ENCODE data around the gene PBX3. TPM values are rescaled to one million over a fixed set of nuclear protein-coding genes. Genes with fewer than 3 reads are reported as not detected.

PBX3 gene
- total and polyA plus RNA-seq, 9 of the 15 experiments (the other 6 are each of a cell fraction or from before 2014, with no cell fraction given) = 0.14 to 5.8 (median 0.92) TPM

DNA sequence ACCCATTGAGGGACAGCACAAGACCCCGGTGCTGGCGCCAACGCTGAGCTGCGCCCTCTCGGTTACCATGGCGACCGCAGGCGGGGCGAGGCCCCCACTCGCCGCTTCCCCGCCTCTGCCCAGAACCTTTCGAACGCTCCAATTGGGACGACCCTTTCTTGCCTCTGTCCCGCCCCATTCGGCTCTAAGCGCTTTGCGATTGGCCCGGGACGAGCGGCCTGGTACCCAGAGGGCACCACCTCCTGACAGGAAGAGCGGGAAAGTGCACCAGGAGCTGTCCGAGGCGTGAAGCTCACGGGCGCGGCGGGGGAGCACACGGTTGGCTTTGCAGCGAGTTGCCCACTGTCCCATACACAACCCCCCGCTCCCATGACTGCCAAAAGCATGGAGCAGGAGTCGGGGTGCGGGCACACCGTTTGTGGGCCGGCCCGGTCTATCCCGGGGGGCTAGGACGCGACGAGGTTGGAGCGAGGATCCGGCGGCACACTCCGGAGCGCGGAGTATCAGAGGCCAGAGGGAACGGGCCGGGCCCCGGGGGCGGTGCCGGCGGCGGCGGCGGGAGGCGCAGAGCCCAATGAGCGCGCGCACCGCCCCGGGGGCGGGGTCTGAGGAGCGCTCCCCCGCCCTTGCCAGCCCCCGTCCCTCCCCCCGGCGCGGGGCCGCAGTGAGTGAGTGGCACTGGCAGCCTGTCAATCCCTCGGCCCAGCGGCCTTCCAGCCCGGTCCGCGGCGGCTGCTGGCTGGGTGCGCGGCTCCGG, 978 bp upstream of the PBX3 start (continued):
- TF ChIP-seq, protein P1, sequence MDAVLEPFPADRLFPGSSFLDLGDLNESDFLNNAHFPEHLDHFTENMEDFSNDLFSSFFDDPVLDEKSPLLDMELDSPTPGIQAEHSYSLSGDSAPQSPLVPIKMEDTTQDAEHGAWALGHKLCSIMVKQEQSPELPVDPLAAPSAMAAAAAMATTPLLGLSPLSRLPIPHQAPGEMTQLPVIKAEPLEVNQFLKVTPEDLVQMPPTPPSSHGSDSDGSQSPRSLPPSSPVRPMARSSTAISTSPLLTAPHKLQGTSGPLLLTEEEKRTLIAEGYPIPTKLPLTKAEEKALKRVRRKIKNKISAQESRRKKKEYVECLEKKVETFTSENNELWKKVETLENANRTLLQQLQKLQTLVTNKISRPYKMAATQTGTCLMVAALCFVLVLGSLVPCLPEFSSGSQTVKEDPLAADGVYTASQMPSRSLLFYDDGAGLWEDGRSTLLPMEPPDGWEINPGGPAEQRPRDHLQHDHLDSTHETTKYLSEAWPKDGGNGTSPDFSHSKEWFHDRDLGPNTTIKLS (IDR thresholded peaks at IDR 0.05; ENCODE audit: borderline replicate concordance, low read depth) = peak; percentile 53; the same call in 1 of the 2 replicates
- TF ChIP-seq POLR2B (IDR thresholded peaks at IDR 0.05; ENCODE audit: low read depth, partially characterized antibody) (no peak), COPS2 (conservative IDR thresholded peaks at IDR 0.05) (no peak), HMG20B (CRISPR knock-in tag; IDR thresholded peaks at IDR 0.05) (no peak), NUFIP1 (IDR thresholded peaks at IDR 0.05; ENCODE audit: partially characterized antibody) (no peak), MCM7 (IDR thresholded peaks at IDR 0.05) (no peak), FOXA1 (IDR thresholded peaks at IDR 0.05; ENCODE audit: borderline replicate concordance) (no peak), MEF2D (tag; conservative IDR thresholded peaks at IDR 0.05; ENCODE audit: low read depth) (no peak), ZNF165 (CRISPR knock-in tag; IDR thresholded peaks at IDR 0.05; ENCODE audit: borderline replicate concordance) (no peak), SETDB1 (IDR thresholded peaks at IDR 0.05; ENCODE audit: low read length) (no peak), TFAM (CRISPR knock-in tag; conservative IDR thresholded peaks at IDR 0.05) (no peak), KDM1A (IDR thresholded peaks at IDR 0.05) (no peak), SPI1 (IDR thresholded peaks at IDR 0.05; ENCODE audit: borderline replicate concordance, low read depth, low read length) (no peak), HNRNPH1 (optimal IDR thresholded peaks at IDR 0.05; ENCODE audit: low read depth, low read length) (no peak), TCF7 (IDR thresholded peaks at IDR 0.05; ENCODE audit: borderline replicate concordance) (no peak), ZKSCAN8 (CRISPR knock-in tag; IDR thresholded peaks at IDR 0.05) (no peak)
- TF ChIP-seq, protein P2, sequence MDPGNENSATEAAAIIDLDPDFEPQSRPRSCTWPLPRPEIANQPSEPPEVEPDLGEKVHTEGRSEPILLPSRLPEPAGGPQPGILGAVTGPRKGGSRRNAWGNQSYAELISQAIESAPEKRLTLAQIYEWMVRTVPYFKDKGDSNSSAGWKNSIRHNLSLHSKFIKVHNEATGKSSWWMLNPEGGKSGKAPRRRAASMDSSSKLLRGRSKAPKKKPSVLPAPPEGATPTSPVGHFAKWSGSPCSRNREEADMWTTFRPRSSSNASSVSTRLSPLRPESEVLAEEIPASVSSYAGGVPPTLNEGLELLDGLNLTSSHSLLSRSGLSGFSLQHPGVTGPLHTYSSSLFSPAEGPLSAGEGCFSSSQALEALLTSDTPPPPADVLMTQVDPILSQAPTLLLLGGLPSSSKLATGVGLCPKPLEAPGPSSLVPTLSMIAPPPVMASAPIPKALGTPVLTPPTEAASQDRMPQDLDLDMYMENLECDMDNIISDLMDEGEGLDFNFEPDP (CRISPR knock-in tag; IDR thresholded peaks at IDR 0.05) = no peak
- TF ChIP-seq, protein P3, sequence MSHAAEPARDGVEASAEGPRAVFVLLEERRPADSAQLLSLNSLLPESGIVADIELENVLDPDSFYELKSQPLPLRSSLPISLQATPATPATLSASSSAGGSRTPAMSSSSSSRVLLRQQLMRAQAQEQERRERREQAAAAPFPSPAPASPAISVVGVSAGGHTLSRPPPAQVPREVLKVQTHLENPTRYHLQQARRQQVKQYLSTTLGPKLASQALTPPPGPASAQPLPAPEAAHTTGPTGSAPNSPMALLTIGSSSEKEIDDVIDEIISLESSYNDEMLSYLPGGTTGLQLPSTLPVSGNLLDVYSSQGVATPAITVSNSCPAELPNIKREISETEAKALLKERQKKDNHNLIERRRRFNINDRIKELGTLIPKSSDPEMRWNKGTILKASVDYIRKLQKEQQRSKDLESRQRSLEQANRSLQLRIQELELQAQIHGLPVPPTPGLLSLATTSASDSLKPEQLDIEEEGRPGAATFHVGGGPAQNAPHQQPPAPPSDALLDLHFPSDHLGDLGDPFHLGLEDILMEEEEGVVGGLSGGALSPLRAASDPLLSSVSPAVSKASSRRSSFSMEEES (CRISPR knock-in tag; IDR thresholded peaks at IDR 0.05) = no peak
- TF ChIP-seq, protein P4, sequence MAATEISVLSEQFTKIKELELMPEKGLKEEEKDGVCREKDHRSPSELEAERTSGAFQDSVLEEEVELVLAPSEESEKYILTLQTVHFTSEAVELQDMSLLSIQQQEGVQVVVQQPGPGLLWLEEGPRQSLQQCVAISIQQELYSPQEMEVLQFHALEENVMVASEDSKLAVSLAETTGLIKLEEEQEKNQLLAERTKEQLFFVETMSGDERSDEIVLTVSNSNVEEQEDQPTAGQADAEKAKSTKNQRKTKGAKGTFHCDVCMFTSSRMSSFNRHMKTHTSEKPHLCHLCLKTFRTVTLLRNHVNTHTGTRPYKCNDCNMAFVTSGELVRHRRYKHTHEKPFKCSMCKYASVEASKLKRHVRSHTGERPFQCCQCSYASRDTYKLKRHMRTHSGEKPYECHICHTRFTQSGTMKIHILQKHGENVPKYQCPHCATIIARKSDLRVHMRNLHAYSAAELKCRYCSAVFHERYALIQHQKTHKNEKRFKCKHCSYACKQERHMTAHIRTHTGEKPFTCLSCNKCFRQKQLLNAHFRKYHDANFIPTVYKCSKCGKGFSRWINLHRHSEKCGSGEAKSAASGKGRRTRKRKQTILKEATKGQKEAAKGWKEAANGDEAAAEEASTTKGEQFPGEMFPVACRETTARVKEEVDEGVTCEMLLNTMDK (IDR thresholded peaks at IDR 0.05; ENCODE audit: borderline replicate concordance, insufficient read depth, low read depth, low read length, poor library complexity, severe bottlenecking) = no peak
- TF ChIP-seq, protein P5, sequence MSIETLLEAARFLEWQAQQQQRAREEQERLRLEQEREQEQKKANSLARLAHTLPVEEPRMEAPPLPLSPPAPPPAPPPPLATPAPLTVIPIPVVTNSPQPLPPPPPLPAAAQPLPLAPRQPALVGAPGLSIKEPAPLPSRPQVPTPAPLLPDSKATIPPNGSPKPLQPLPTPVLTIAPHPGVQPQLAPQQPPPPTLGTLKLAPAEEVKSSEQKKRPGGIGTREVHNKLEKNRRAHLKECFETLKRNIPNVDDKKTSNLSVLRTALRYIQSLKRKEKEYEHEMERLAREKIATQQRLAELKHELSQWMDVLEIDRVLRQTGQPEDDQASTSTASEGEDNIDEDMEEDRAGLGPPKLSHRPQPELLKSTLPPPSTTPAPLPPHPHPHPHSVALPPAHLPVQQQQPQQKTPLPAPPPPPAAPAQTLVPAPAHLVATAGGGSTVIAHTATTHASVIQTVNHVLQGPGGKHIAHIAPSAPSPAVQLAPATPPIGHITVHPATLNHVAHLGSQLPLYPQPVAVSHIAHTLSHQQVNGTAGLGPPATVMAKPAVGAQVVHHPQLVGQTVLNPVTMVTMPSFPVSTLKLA (conservative IDR thresholded peaks at IDR 0.05) = no peak
